ENCODE results near the gene CREB5. TPM values are rescaled to one million over a fixed set of nuclear protein-coding genes. Genes with fewer than 3 reads are reported as not detected.

The CREB5 gene
- total RNA-seq, 1 experiment from 2014 or later, result 1.3 TPM

DNA sequence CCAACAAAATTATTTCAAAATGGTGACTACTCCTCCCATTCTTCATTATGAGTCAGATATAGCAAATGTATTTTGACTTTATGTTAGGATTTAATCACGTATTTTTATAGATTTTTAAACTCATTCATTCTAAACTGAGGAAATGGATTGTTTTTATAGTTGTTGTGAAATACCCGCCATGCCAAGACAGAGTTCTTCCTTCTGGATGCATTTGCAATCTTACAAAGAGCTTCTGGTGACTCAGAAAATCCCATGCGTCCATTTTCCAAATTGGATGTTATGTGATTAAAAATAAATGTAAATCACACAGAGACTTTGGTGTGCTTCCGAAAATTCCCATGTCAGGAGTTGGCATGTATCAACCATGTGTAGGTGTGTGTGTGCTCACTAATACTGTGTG, 366.5 kb downstream of the CREB5 start (continued):
- TF ChIP-seq, protein P1, sequence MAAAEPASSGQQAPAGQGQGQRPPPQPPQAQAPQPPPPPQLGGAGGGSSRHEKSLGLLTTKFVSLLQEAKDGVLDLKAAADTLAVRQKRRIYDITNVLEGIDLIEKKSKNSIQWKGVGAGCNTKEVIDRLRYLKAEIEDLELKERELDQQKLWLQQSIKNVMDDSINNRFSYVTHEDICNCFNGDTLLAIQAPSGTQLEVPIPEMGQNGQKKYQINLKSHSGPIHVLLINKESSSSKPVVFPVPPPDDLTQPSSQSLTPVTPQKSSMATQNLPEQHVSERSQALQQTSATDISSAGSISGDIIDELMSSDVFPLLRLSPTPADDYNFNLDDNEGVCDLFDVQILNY (CRISPR knock-in tag; IDR thresholded peaks at IDR 0.05), result no peak
- TF ChIP-seq EMX1 (CRISPR knock-in tag; IDR thresholded peaks at IDR 0.05), result no peak
- TF ChIP-seq TP53 (CRISPR knock-in tag; IDR thresholded peaks at IDR 0.05), result no peak

DNA sequence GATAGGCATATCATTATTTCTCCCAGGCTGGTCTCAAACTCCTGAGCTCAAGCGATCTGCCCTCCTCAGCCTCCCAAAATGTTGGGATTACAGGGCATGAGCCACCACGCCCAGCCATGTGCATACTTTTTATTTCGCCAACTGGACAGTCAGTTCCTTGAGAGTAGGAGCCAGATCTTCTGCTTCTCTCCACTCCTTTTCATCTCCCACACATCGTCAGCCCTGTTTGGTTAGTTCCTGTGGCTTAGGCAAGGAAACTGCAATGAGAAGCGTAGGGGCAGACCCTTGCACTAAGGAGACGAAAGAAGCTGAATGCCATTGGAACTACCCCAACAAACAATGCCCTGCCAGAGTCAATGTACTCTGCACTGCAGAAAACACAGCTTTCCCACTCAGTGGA, 367.6 kb downstream of the CREB5 start:
- Mint-ChIP-seq H3K4me3 (no peak overlapping the region), H3K36me3 (no peaks in the 10 kb centered on the region), H3K27ac (no peak overlapping the region), H3K4me1 (no peaks in the 10 kb centered on the region), H3K9me3 (peaks cover 7% of the 10 kb centered on the region), H3K27me3 (ENCODE audit: low read depth) (no peaks in the 10 kb centered on the region; the same call in 1 of the 2 replicates)
- DNase-seq (ENCODE audit: low spot score), result no peak
- ATAC-seq, result no peak
- CTCF ChIA-PET, result no interaction called here
- TF ChIP-seq TP53 (CRISPR knock-in tag; IDR thresholded peaks at IDR 0.05) (no peak), ZNF317 (CRISPR knock-in tag; IDR thresholded peaks at IDR 0.05; ENCODE audit: borderline replicate concordance, low read depth) (no peak), NFE2L1 (CRISPR knock-in tag; IDR thresholded peaks at IDR 0.05) (no peak), FOXK1 (CRISPR knock-in tag; IDR thresholded peaks at IDR 0.05) (no peak), NFATC4 (CRISPR knock-in tag; IDR thresholded peaks at IDR 0.05) (no peak)
- TF ChIP-seq, protein P2, sequence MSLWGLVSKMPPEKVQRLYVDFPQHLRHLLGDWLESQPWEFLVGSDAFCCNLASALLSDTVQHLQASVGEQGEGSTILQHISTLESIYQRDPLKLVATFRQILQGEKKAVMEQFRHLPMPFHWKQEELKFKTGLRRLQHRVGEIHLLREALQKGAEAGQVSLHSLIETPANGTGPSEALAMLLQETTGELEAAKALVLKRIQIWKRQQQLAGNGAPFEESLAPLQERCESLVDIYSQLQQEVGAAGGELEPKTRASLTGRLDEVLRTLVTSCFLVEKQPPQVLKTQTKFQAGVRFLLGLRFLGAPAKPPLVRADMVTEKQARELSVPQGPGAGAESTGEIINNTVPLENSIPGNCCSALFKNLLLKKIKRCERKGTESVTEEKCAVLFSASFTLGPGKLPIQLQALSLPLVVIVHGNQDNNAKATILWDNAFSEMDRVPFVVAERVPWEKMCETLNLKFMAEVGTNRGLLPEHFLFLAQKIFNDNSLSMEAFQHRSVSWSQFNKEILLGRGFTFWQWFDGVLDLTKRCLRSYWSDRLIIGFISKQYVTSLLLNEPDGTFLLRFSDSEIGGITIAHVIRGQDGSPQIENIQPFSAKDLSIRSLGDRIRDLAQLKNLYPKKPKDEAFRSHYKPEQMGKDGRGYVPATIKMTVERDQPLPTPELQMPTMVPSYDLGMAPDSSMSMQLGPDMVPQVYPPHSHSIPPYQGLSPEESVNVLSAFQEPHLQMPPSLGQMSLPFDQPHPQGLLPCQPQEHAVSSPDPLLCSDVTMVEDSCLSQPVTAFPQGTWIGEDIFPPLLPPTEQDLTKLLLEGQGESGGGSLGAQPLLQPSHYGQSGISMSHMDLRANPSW (CRISPR knock-in tag; conservative IDR thresholded peaks at IDR 0.05; ENCODE audit: low read depth), result no peak
- TF ChIP-seq, protein P3, sequence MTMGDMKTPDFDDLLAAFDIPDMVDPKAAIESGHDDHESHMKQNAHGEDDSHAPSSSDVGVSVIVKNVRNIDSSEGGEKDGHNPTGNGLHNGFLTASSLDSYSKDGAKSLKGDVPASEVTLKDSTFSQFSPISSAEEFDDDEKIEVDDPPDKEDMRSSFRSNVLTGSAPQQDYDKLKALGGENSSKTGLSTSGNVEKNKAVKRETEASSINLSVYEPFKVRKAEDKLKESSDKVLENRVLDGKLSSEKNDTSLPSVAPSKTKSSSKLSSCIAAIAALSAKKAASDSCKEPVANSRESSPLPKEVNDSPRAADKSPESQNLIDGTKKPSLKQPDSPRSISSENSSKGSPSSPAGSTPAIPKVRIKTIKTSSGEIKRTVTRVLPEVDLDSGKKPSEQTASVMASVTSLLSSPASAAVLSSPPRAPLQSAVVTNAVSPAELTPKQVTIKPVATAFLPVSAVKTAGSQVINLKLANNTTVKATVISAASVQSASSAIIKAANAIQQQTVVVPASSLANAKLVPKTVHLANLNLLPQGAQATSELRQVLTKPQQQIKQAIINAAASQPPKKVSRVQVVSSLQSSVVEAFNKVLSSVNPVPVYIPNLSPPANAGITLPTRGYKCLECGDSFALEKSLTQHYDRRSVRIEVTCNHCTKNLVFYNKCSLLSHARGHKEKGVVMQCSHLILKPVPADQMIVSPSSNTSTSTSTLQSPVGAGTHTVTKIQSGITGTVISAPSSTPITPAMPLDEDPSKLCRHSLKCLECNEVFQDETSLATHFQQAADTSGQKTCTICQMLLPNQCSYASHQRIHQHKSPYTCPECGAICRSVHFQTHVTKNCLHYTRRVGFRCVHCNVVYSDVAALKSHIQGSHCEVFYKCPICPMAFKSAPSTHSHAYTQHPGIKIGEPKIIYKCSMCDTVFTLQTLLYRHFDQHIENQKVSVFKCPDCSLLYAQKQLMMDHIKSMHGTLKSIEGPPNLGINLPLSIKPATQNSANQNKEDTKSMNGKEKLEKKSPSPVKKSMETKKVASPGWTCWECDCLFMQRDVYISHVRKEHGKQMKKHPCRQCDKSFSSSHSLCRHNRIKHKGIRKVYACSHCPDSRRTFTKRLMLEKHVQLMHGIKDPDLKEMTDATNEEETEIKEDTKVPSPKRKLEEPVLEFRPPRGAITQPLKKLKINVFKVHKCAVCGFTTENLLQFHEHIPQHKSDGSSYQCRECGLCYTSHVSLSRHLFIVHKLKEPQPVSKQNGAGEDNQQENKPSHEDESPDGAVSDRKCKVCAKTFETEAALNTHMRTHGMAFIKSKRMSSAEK (CRISPR knock-in tag; IDR thresholded peaks at IDR 0.05; ENCODE audit: borderline replicate concordance), result no peak
- TF ChIP-seq, protein P4, sequence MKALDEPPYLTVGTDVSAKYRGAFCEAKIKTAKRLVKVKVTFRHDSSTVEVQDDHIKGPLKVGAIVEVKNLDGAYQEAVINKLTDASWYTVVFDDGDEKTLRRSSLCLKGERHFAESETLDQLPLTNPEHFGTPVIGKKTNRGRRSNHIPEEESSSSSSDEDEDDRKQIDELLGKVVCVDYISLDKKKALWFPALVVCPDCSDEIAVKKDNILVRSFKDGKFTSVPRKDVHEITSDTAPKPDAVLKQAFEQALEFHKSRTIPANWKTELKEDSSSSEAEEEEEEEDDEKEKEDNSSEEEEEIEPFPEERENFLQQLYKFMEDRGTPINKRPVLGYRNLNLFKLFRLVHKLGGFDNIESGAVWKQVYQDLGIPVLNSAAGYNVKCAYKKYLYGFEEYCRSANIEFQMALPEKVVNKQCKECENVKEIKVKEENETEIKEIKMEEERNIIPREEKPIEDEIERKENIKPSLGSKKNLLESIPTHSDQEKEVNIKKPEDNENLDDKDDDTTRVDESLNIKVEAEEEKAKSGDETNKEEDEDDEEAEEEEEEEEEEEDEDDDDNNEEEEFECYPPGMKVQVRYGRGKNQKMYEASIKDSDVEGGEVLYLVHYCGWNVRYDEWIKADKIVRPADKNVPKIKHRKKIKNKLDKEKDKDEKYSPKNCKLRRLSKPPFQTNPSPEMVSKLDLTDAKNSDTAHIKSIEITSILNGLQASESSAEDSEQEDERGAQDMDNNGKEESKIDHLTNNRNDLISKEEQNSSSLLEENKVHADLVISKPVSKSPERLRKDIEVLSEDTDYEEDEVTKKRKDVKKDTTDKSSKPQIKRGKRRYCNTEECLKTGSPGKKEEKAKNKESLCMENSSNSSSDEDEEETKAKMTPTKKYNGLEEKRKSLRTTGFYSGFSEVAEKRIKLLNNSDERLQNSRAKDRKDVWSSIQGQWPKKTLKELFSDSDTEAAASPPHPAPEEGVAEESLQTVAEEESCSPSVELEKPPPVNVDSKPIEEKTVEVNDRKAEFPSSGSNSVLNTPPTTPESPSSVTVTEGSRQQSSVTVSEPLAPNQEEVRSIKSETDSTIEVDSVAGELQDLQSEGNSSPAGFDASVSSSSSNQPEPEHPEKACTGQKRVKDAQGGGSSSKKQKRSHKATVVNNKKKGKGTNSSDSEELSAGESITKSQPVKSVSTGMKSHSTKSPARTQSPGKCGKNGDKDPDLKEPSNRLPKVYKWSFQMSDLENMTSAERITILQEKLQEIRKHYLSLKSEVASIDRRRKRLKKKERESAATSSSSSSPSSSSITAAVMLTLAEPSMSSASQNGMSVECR (CRISPR knock-in tag; IDR thresholded peaks at IDR 0.05; ENCODE audit: borderline replicate concordance), result no peak
- TF ChIP-seq, protein P5, sequence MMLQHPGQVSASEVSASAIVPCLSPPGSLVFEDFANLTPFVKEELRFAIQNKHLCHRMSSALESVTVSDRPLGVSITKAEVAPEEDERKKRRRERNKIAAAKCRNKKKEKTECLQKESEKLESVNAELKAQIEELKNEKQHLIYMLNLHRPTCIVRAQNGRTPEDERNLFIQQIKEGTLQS (CRISPR knock-in tag; conservative IDR thresholded peaks at IDR 0.05), result no peak
- TF ChIP-seq, protein P6, sequence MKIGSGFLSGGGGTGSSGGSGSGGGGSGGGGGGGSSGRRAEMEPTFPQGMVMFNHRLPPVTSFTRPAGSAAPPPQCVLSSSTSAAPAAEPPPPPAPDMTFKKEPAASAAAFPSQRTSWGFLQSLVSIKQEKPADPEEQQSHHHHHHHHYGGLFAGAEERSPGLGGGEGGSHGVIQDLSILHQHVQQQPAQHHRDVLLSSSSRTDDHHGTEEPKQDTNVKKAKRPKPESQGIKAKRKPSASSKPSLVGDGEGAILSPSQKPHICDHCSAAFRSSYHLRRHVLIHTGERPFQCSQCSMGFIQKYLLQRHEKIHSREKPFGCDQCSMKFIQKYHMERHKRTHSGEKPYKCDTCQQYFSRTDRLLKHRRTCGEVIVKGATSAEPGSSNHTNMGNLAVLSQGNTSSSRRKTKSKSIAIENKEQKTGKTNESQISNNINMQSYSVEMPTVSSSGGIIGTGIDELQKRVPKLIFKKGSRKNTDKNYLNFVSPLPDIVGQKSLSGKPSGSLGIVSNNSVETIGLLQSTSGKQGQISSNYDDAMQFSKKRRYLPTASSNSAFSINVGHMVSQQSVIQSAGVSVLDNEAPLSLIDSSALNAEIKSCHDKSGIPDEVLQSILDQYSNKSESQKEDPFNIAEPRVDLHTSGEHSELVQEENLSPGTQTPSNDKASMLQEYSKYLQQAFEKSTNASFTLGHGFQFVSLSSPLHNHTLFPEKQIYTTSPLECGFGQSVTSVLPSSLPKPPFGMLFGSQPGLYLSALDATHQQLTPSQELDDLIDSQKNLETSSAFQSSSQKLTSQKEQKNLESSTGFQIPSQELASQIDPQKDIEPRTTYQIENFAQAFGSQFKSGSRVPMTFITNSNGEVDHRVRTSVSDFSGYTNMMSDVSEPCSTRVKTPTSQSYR (CRISPR knock-in tag; IDR thresholded peaks at IDR 0.05), result no peak
- TF ChIP-seq, protein P7, sequence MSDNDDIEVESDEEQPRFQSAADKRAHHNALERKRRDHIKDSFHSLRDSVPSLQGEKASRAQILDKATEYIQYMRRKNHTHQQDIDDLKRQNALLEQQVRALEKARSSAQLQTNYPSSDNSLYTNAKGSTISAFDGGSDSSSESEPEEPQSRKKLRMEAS (CRISPR knock-in tag; IDR thresholded peaks at IDR 0.05), result no peak
- TF ChIP-seq, protein P8, sequence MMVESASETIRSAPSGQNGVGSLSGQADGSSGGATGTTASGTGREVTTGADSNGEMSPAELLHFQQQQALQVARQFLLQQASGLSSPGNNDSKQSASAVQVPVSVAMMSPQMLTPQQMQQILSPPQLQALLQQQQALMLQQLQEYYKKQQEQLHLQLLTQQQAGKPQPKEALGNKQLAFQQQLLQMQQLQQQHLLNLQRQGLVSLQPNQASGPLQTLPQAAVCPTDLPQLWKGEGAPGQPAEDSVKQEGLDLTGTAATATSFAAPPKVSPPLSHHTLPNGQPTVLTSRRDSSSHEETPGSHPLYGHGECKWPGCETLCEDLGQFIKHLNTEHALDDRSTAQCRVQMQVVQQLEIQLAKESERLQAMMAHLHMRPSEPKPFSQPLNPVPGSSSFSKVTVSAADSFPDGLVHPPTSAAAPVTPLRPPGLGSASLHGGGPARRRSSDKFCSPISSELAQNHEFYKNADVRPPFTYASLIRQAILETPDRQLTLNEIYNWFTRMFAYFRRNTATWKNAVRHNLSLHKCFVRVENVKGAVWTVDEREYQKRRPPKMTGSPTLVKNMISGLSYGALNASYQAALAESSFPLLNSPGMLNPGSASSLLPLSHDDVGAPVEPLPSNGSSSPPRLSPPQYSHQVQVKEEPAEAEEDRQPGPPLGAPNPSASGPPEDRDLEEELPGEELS (CRISPR knock-in tag; IDR thresholded peaks at IDR 0.05), result no peak
- POLR2A ChIA-PET, result no interaction called here
